GM18868 (cell line): ENCODE results near the gene NSMF.
"Not testable (repeated sequence)": the region's sequence is repeated elsewhere in the genome, so short reads cannot be mapped to it uniquely, and the experiment has no call there.

Experiments
- ATAC-seq: cut with Tn5 transposase; IDR thresholded peaks from one replicate; pipeline ENCODE4 v1.9.1; 2021; ENCODE audit warnings: mild to moderate bottlenecking, moderate library complexity; ENCODE audit not compliant: unreplicated experiment

The NSMF gene

GRCh38 chr9:137477778-137478612 lies 18.9 kb upstream of the NSMF start:
- ATAC-seq = no peak

- ATAC-seq = no peak
Measured at GRCh38 chr9:137476856-137477255, 17.7 kb upstream of the NSMF start.

DNA sequence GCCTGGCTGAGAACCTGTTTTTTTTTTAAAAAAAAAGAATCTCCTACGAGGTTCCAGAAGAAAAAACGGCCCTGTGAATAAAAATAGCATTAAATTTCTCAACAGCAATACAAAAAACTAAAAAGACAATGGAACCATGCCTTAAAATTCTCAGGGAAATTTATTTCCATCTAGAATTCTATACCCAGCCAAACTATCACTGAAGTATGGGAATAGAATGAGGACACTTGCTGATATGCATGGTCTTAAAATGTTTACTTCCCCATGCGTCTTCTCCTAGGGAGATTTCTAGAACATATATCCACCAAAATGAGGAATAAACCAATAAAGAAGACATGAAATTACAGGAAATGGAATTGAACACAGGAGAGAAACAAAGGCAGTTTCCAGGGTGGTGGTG lies 16.5 kb upstream of the NSMF start:
- no peak for ATAC-seq

- no peak for ATAC-seq
Measured at GRCh38 chr9:137474271-137474670, 15.1 kb upstream of the NSMF start.

- no peak for ATAC-seq
Measured at GRCh38 chr9:137470785-137471184, 11.7 kb upstream of the NSMF start.

GRCh38 chr9:137467896-137468295 lies 8.8 kb upstream of the NSMF start:
- no peak for ATAC-seq

- no peak for ATAC-seq
Measured at GRCh38 chr9:137467161-137467581, 8.0 kb upstream of the NSMF start.

DNA sequence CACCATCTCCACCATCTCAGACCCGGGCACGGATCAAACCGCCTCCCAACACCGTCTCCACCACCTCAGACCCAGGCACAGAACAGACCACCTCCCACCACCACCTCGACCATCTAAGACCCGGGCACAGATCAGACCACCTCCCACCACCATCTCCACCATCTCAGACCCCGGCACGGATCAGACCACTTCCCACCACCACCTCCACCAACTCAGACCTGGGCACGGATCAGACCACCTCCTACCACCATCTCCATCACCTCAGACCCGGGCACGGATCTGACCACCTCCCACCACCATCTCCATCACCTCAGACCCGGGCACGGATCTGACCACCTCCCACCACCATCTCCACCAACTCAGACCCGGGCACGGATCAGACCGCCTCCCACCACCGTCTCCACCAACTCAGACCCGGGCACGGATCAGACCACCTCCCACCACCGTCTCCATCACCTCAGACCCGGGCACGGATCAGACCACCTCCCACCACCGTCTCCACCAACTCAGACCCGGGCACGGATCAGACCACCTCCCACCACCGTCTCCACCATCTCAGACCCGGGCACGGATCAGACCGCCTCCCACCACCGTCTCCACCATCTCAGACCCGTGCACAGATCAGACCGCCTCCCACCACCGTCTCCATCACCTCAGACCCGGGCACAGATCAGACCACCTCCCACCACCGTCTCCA lies 7.4 kb upstream of the NSMF start:
- ATAC-seq = not testable (repeated sequence)

DNA sequence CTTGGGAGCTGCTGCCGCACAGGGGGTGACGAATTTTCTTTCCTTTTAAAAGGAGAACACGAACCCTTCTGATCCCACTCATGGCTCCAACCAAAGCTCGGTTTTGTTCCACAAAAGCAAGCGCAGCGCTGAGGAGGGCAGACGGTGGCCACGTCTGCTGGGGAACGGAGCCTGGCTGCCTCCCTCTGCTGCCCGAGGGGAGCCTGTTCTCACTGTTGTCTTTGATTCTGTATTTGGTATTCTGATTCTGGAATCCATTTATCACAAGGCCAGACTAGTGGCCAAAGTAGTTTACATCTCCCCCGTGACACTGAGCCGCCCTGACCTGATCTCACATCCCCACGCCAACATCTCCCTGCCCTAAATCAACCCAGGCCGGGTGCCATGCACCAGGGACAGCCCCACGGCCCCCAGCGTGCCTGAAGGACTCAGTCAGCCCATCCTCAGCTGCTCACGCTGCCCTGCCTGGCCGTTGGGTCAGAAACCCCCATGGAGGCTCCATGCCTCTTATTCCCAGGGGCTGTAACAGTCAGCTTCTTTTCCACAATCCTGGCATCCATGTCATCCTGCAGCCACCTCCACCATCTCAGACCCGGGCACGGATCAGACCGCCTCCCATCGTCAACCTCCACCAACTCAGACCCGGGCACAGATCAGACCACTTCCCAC lies 6.7 kb upstream of the NSMF start:
- no peak for ATAC-seq

- ATAC-seq = no peak
Measured at GRCh38 chr9:137465000-137465719, 6.0 kb upstream of the NSMF start.

DNA sequence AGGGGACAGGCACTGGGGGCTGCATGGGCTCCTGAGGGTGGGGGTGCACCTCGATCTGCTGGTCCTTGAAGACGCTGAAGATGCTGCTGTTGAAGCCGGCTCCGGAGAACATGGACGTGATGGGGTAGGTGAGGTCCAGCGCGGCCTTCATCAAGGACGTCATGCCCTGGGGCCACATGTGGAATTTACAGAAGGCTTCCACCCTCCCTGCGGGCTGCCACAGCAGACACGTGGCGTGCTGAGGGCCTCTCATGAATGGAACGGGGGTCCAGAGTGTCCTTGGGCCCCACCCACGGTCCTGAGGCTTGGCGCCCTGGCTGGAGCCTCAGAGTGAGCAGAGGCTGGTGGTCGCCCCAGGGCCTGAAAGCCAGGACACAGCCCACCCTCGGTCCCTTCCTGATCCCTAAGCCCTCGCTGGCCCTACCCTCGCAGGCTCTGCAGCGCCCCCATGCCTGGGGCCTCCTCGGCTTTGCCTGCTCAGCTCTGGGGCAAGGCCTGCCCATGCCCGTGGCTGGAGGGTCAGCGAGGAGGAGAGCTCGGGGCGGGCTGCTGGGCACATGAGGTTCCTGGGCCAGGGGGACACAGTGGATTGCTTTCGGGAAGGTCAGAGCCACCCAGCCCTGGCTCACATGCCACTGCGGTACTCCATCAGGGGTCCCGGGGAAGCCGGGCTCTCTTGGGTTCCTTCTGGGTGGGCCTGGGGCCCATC lies 5.3 kb upstream of the NSMF start:
- ATAC-seq = no peak

DNA sequence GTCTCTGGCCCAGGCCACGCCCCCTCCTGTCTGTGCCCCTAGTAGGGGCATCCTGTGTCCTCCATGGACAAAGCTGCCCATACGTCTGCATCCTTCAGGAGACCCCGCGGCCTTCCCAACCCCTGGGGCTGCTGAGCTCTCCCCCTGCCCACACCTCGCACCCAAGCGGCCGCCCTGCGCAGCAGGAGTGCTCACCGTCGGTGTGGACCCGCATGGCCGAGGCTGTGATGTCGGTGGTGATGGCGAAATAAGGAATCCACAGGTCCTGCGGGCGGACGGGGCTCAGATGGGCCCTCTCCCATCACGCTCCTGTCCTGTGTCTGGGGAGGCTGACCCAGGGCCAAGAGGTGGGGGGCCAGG lies 4.8 kb upstream of the NSMF start:
- ATAC-seq = no peak

- ATAC-seq = no peak
Measured at GRCh38 chr9:137462986-137463930, 4.1 kb upstream of the NSMF start.

GRCh38 chr9:137462396-137462985 lies 3.4 kb upstream of the NSMF start:
- ATAC-seq = no peak

DNA sequence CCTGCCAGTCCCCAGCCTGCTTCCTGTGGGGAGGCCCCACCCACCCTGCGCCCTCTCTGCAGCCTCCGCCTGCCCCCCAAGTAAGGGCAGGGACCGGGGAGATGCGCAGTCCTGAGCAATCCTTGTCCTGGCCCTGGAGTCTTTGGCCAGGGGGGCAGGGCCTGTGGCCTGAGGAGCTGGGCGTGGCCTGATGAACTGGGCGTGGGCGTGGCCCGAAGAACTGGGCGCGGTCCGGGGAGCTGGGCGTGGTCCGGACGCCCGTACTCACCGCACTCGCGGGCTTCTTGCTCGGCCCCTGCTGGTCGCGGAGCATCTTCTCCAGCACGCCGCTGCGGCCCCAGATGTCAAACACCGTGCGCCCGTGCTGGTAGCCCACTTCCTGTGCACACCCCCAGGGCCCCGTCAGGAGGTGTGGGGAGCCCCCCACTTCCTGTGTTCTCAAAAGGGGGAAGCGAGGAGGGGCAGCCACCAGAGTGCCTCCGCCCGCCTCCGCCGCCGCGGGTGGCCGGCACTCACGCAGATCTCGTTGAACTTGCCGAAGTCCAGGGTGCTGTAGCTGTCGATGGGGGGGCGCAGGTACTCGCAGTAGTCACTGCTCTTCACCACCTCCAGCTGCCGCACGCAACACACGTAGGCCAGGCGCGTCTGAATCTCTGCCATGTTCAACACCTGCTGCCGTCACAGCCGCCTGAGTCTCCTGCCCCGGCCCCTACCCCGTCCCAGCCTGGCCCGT lies 2.7 kb upstream of the NSMF start:
- peak; percentile 65 for ATAC-seq

- no peak for ATAC-seq
Measured at GRCh38 chr9:137461316-137461662, 2.2 kb upstream of the NSMF start.

GRCh38 chr9:137460363-137461315 lies 1.5 kb upstream of the NSMF start:
- ATAC-seq = no peak
